Right lobe of liver (tissue), 6 donors: Measurements from ENCODE around the gene TRHDE. TPM values are rescaled to one million over a fixed set of nuclear protein-coding genes. Genes with fewer than 3 reads are reported as not detected.
"Not testable (repeated sequence)": the region's sequence is repeated elsewhere in the genome, so short reads cannot be mapped to it uniquely, and the experiment has no call there.

Experiments used
- ATAC-seq, 4 donors: fragments of 200-7000 bp; cut with Tn5 transposase; one replicate each; pipeline ENCODE4 v1.9.1; 2020; ENCODE audit warnings: mild to moderate bottlenecking in 4 of 4, moderate library complexity in 4 of 4
- DNase-seq, 3 donors: peaks; one replicate each; pipeline ENCODE4 v3.0.0-alpha.2; 2020
- H3K27ac ChIP-seq, 3 donors: fragments of 200-600 bp; one replicate each; pipeline ENCODE4 v1.8.0; 2022
- H3K27me3 ChIP-seq, 2 donors: fragments of 200-600 bp; one replicate each; pipeline ENCODE4 v1.8.0; 2022
- H3K36me3 ChIP-seq, 4 donors: fragments of 200-600 bp; sonication (generic) in 1 of 4; one replicate each; pipeline versions ENCODE4 v1.5.1 to v1.8.0; 2017 to 2022; ENCODE audit warnings: control low read depth in 1 of 4
- H3K4me1 ChIP-seq, 4 donors: fragments of 200-600 bp; sonication (generic) in 1 of 4; one replicate each; pipeline versions ENCODE4 v1.5.1 to v1.8.0; 2017 to 2022; ENCODE audit warnings: control low read depth in 1 of 4
- H3K4me3 ChIP-seq, 3 donors: fragments of 200-600 bp; one replicate each; pipeline ENCODE4 v1.8.0; 2022
- H3K9me3 ChIP-seq, 4 donors: fragments of 200-600 bp; sonication (generic) in 1 of 4; one replicate each; pipeline versions ENCODE4 v1.5.1 to v1.8.0; 2017 to 2022; ENCODE audit warnings: control low read depth in 1 of 4
- POLR2A ChIP-seq: fragments of 450-650 bp; IDR thresholded peaks from one replicate; pipeline ENCODE4 v1.6.1; 2017; ENCODE audit warnings: antibody characterized with exemption, mild to moderate bottlenecking
- WGBS: methylation state at CpG from one replicate; pipeline ENCODE4 v1.1.6; 2018; ENCODE audit warnings: low coverage, low lambda C conversion rate; ENCODE audit not compliant: insufficient coverage; ENCODE audit errors: missing lambda C conversion rate; 5-methylcytosine and 5-hydroxymethylcytosine counted together
- intact Hi-C, 2 donors: fragments of 100-400 bp; cut with DNase I; formaldehyde crosslinking; loops; one replicate each; pipeline versions ENCODE4 v1.11.2 to v1.14.1; 2022
- total RNA-seq, 6 experiments: library from RNA; depleted of rRNA in 2 of 6; stranded (reverse); fragments of >200 nt in 2 of 6; fragmentation: NEBNext Ultra II Directional in 3 of 6; extraction: Animal tissue kit (Norgen Biotek cat#: 25700) in 3 of 6; gene quantifications; one replicate each; pipeline versions ENCODE4 v1.1.0 to v1.2.4, GENCODE V29; 2016 to 2023
- TF ChIP-seq, protein P1 (sequence below), 4 donors: fragments of 200-600 bp in 3 of 4; fragments of 450-650 bp in 1 of 4; IDR thresholded peaks; one replicate each; pipeline versions ENCODE4 v1.5.1 to v1.8.0; 2016 to 2022; ENCODE audit warnings: antibody characterized with exemption in 4 of 4, mild to moderate bottlenecking in 2 of 4
- donor health status: DM: no; HTN: yes; CAD: no.
- donor health status: DM: no; HTN: no; CAD: no.
- donor health status: DM: no; HTN: no; CAD: no.
- donor health status: DM: no; HTN: yes; CAD: no.
- donor health status: DM: no; HTN: yes; CAD: no.

Gene TRHDE
- total RNA-seq, 6 experiments from 2014 or later = 0.10 to 4.3 (median 0.90) TPM

DNA sequence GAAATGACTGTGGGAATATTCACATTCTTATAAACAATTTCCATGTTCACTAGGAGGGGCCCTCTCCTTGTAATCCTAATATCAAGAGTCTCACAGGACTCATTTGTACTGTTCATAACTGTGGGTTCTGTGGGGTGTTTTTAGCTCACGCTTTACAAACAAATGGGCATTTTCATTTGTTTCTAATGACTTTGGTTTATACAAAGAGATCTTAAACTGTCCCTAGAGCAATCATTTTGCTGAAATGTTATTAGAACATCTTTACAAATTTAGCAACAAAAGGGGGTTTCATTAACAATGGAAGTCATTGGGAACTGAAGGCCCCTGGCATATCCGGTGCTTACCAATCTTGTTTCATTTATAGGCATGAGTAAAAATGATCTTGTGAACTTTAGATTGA lies 370.5 kb downstream of the TRHDE start:
- no peak for TF ChIP-seq POLR2A
- TF ChIP-seq, protein P1, sequence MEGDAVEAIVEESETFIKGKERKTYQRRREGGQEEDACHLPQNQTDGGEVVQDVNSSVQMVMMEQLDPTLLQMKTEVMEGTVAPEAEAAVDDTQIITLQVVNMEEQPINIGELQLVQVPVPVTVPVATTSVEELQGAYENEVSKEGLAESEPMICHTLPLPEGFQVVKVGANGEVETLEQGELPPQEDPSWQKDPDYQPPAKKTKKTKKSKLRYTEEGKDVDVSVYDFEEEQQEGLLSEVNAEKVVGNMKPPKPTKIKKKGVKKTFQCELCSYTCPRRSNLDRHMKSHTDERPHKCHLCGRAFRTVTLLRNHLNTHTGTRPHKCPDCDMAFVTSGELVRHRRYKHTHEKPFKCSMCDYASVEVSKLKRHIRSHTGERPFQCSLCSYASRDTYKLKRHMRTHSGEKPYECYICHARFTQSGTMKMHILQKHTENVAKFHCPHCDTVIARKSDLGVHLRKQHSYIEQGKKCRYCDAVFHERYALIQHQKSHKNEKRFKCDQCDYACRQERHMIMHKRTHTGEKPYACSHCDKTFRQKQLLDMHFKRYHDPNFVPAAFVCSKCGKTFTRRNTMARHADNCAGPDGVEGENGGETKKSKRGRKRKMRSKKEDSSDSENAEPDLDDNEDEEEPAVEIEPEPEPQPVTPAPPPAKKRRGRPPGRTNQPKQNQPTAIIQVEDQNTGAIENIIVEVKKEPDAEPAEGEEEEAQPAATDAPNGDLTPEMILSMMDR (IDR thresholded peaks at IDR 0.05) = no peak
- DNase-seq = no peak
- H3K4me1 ChIP-seq = no peaks in the 10 kb centered on the region
- ATAC-seq = no peak
- intact Hi-C loops = no loop called here
- no peaks in the 10 kb centered on the region for H3K36me3 ChIP-seq
- H3K9me3 ChIP-seq = no peaks in the 10 kb centered on the region
- no peak overlapping the region for H3K27ac ChIP-seq
- no peaks in the 10 kb centered on the region for H3K27me3 ChIP-seq
- WGBS = 81% methylated on average over 2 of the region's 2 CpGs
- no peak overlapping the region for H3K4me3 ChIP-seq

- no peaks in the 10 kb centered on the region for H3K4me1 ChIP-seq
- intact Hi-C loops = no loop called here
- H3K4me3 ChIP-seq = no peak overlapping the region
- H3K36me3 ChIP-seq = no peaks in the 10 kb centered on the region
- no peaks in the 10 kb centered on the region for H3K27me3 ChIP-seq
- DNase-seq = no peak
- TF ChIP-seq, protein P1 (IDR thresholded peaks at IDR 0.05) = no peak
- TF ChIP-seq POLR2A = no peak
- no peaks in the 10 kb centered on the region for H3K9me3 ChIP-seq
- no peak overlapping the region for H3K27ac ChIP-seq
- no peak for ATAC-seq
Measured at GRCh38 chr12:72647139-72647538, 375.0 kb downstream of the TRHDE start.

DNA sequence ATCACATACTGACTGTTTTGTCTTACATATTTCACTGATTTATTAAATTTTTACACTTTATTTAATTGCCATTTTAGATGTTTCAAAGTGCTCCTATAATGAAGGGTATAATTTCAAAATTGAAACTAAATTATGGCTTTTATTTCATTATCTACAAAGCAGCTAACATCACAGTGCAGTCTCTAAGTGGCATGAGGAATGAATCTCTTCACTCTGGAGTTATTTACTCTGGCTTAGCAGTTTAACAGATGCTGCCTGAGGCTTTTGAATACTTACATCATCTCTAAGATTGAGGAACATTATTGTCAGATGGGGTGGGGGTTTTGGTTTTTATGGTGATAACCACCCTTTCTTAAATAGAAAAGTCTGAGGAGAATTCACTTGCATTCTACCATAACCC lies 386.4 kb downstream of the TRHDE start:
- Histone ChIP-seq H3K27me3 (no peaks in the 10 kb centered on the region), H3K27ac (no peak overlapping the region), H3K36me3 (no peaks in the 10 kb centered on the region), H3K4me3 (no peak overlapping the region), H3K9me3 (no peaks in the 10 kb centered on the region), H3K4me1 (no peaks in the 10 kb centered on the region)
- DNase-seq (no peak), ATAC-seq (no peak)
- TF ChIP-seq, protein P1 (IDR thresholded peaks at IDR 0.05) = no peak
- TF ChIP-seq POLR2A = no peak
- intact Hi-C loops = no loop called here

- H3K27me3 ChIP-seq, intact Hi-C loops, H3K9me3 ChIP-seq, H3K4me1 ChIP-seq, ATAC-seq, H3K4me3 ChIP-seq, H3K27ac ChIP-seq, H3K36me3 ChIP-seq, DNase-seq: not testable (repeated sequence)
- WGBS = 75% methylated on average over 6 of the region's 7 CpGs
Measured at GRCh38 chr12:72660174-72660573, 388.0 kb downstream of the TRHDE start.

- Histone ChIP-seq H3K27ac (no peak overlapping the region), H3K36me3 (no peaks in the 10 kb centered on the region), H3K4me3 (no peak overlapping the region), H3K27me3 (no peaks in the 10 kb centered on the region), H3K9me3 (no peaks in the 10 kb centered on the region), H3K4me1 (peaks cover 0 to 16% (median 2%) of the 10 kb centered on the region in 4 donors)
- TF ChIP-seq, protein P1 (IDR thresholded peaks at IDR 0.05) = no peak
- no peak for TF ChIP-seq POLR2A
- intact Hi-C loops = no loop called here
- DNase-seq (no peak), ATAC-seq (peak in 1 of 4 donors; percentile 47)
- WGBS = 56% methylated on average over 4 of the region's 4 CpGs
Measured at GRCh38 chr12:72673853-72674252, 401.7 kb downstream of the TRHDE start.
